Activated T-cell treated with anti-CD3 and anti-CD28 coated beads for 24 hours (primary cell): ENCODE results near the gene SASH1.
"Not testable (repeated sequence)": the region's sequence is repeated elsewhere in the genome, so short reads cannot be mapped to it uniquely, and the experiment has no call there.

Experiments
- DNase-seq: peaks from one replicate; pipeline ENCODE4 v3.0.0-alpha.2; 2020; ENCODE audit warnings: low read depth

The SASH1 gene

DNA sequence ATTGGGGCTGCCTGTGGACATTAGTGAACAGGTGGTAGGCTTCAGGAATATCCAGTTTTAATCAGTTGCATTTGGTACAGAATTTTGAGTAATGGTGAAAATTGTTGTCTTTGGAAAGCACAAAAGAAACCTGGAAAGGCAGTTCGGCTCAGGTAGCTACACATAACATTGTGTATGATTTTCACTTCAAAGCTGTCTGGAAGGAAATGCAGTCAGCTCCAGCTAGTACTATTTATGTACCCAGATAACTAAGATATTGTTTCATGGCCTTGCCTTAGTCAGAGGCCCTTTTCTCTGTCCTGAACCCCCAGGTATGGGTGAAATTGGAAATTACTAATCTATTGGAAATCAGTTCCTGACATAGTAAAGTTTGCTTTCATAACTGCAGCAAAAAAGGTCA, 208.6 kb downstream of the SASH1 start:
- DNase-seq, result no peak

DNA sequence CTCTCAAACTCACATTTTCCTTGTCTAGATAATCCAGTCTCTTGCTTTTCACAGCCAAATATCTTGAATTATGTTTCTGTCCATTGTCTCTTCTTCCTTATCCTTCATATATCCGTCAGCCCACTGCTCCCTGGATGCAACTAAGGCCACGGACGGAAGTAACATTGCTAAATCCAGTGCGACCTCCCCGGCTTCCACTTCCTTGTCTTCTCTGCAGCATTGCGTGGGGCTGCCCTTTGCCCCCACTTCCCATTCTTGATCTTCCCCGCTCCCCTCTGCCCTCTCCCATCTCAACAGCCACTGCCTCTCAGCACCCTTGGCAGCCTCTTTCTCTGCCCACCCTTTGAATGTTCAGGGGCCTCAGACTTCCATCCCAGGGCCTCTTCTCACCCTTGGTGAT, 213.8 kb downstream of the SASH1 start:
- no peak for DNase-seq

DNA sequence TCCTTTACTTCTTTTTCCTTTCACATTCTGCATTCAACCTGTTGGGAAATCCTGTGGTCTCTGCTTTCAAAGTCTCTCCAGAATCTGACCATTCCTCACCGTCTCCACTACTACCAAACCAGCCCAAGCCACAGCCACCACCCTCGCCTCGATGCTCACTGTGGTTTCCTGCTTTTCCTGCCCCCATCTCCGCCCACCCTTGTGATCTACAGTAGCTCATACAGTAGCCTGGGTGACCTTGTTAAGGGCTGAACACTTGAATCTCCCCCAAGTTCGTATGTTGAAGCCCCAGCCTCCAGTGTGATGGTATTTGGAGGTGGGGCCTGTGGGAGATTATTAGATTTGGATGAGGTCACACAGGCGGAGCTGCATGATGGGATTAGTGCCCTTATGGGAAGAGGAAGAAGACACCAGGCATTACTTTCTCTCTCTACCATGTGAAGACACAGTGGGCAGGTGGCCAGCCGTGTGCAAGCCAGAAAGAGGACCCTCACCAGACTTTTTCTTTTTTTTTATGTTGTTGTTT, 215.2 kb downstream of the SASH1 start:
- no peak for DNase-seq

DNA sequence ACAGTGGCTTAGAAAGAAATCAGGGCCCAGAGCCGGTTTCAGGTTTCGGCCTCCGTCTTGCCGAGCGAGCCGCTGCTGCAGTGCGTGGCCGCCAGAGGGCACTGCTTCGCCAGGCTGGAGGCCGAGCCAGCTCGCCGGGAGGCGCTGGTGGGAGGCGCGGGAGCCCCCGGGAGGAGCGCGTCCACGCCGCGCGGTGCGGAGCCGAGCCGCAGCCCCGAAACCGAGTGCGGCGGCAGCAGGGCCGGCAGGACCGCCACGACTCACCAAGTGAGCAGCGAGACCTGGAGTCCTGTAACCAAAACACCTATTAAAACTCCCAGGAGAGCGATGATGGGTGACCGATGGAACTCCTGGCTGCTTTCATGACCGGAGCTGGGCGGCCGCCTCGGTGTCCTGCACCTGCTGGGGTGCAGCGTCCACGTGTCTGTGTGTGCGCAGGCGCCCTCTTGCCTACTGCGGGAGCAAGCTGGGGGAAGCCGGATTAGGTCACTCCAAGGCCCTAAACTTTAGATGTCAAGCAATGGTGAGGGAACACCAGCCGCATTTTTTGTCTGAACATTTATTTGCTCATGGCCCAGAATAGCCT, 217.3 kb downstream of the SASH1 start:
- peak; percentile 62 for DNase-seq

DNA sequence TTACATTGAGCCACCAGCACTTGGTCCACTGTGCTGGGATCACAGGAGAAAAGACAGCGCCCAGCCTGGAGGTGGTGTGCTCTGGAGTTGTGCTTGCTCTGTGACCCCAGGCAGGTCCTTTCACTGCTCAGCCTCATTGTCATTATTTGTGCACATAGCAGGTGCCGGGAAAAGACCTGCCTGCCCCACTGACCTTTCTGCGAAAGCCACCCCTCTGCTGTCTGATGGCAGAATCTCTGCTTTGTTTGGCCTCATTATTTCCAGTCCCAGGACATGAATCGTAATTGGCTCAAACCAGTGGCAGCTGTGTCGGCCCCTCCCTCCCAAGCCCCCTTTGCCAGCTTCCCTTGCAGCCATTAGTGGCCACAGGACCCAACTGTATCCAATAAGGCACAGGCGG, 219.0 kb downstream of the SASH1 start:
- no peak for DNase-seq

DNA sequence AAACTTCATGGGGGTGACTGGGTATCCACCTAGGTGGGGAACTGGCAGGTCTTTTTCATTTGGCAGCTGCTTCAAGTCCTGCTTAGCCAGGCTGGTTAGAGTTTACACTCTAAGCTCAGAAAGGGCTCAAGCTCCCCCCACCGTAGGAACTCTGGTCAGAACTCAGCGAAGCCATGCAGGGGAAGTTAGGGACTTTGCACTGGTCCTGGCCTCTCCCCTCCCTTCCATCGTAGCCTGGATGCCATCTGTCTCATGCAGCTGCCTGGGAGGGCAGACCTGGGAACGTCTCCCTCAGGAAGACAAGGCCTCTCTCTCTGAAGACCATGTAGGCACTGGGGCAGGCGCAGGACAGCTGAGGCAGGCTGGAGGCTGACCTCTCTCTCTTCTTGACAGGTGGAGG, 220.4 kb downstream of the SASH1 start:
- DNase-seq, result no peak

DNA sequence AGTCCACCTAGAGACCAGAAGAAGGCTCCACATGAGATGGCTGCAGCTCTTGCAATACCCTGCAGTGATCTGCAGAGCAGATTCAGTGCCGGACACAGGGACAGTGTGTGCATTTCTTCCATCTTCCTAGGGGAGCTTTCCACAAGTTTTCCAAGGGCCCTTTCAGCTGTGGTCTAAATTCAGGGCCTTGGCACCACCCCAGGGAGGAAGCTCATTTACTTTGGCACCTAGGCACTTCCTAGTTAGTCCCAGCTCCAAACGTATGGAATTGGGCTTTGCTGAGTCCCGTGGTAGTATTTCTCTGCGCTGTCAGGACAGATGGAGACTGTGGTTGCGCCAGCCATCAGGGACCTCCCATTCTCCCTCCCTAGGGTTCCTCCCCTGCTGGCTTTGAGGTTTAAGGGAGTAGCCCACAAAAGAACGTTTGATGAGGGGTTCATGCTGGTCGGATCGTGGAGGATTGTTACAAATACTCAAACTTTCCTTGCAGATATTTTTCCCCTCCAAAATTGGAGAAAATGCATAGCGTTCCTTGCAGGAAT, 221.9 kb downstream of the SASH1 start:
- DNase-seq, result no peak

DNA sequence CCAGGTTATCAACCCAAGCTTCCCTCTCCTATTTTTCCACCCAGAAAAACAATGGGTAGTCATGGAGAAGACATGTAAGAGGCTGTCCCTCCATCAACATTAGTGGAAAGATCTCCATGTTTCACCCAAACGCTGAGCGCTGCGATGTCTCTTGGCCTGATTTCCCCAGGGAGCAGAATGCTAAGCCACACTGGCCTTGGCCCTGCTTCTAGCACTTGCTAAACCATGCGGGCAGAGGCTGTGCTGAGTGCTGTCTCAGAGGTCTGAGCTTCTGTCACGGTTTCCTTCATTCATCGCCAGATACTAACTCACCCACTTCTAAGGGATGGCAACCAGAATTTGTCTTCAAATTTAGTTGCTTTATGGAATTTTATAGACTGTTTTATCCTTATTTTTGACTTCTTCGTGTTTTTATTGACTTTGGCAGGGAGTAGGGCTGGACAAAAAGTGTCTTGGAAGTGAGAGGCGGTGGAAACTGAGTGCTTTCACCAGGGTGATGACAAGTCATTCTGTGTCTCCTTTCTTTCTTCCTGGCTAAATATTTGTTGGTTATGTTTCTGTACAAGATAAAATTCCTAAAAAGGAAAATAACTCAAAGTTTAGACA, 222.8 kb downstream of the SASH1 start:
- no peak for DNase-seq

DNA sequence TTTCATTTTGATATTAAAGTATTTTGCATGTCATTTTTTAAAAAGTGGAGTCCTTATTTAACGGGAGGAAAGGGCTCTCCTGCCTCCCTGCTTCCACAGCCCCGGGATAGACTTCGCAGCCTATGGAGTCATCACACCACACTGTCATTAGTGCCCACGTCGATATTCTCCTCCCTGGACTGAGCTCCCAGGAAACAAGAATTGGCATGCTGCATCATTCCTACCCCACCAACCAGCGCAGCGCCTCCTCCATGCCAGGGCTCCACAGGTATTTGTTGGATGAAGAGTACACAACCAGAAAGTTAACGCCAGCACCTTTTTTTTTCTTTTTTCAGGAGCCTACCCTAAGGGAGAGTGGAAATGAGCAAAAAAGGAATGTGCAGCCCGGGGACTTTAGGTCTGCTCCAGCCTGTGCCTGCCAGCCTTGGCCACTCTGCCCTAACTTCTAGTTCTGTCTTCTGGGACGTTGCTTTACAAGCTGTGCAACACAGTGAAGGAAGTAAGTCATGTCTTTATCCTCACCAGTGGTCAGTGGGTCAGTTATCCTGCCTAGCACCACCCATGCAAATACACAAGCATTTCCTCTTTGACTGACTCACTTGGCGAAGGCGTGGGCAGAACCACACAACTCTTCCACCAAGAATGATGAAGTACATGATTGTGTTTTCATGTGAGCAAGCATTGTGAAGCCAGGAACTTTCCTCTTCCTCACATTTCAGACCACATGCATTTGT, 223.5 kb downstream of the SASH1 start:
- no peak for DNase-seq

DNA sequence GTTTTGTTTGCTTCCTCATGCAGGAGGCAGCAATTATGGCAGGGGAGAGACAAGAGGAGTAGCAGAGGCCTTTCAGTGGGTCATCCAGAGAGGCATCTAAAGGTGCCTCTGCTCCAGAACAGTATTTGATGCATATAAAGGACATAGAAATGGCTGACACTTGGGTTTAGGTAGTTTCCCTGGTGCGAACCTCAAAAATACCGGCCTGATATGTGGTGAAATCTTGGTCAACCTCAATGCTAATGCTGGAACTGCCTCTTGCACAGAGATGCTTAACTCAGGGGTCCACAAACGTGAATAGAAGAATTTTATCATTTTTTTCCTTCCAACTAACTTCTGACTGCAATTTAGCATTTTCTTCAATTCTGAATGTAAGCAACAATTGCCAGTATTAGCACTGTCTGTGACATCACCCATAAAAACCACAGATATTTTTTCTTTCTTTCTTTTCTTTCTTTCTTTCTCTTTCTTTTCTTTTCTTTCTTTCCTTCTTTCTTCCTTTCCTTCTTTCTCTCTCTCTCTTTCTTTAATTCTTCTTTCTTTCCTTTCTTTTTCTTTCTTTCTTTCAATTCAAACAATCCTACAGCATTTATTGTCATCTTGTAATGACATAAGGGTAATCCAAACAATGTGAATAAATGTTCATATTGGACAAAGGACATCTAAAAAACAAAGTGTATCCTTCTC, 224.2 kb downstream of the SASH1 start:
- no peak for DNase-seq

DNA sequence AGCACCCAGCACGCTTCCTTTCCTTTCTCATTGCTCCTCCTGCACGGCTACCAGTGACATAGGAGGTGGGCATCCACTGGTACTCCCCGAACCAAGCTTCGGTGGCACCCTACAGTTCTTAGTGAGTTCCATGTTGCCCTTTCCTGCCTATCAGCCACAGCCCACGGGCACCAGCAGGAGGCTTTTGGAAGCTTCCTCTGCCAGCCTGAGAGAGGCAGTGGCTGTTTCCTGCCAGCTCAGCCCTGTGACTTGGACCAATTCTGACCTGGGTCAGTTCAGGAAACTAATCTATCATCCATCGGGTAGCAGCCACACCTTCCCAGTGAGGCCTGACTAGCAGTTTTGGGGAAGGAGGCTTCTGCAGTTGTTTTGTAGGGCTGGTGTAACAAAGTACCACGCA, 227.8 kb downstream of the SASH1 start:
- DNase-seq, result no peak

DNA sequence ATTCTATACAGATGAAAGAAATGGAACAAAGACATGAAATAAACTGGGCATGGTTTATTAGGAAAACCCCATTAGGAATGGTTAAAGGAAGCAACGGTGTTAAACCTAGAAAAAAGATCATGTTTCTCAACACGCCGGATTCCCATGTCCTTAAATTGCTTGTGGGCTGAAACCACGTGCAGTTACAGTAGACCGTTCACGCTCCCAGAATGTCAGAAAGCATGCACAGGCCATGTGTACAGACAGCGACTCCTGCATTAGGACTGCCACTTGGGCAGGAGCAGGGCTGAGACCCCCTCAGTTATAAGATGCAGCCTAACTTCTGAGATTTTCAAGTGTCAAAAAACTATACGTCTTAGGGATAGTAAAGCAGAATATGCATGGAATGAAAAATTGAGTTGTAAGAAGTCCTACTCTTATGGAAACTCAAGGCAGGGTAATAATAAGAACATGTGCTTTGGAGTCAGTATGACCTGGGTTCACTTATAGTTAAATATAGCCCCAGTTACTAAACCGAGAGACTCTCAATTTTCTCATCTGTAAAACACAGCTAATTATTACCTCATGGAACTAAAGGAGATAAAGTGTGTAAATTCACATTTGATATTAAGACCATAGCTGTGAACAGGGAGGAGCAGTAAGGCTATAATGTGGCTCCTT, 230.2 kb downstream of the SASH1 start:
- DNase-seq, result no peak

DNA sequence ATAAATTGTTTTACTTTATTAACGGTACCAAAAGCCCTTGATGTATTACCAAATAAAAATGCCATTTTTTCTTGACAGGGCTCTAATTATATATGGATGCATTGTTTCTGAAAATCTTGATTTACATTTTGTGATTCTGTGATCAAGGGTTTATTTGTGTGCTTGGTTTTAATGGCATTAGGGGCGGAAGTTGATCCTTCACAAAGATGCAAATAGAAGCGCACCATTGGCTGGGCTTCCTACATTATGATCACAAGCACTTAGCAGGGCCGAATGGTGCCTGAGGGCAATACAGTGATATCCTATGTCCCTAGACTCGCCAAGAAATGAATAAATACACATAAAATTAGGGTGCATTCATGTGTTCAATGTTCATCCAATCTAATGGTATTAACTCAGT, 231.3 kb downstream of the SASH1 start:
- no peak for DNase-seq

DNA sequence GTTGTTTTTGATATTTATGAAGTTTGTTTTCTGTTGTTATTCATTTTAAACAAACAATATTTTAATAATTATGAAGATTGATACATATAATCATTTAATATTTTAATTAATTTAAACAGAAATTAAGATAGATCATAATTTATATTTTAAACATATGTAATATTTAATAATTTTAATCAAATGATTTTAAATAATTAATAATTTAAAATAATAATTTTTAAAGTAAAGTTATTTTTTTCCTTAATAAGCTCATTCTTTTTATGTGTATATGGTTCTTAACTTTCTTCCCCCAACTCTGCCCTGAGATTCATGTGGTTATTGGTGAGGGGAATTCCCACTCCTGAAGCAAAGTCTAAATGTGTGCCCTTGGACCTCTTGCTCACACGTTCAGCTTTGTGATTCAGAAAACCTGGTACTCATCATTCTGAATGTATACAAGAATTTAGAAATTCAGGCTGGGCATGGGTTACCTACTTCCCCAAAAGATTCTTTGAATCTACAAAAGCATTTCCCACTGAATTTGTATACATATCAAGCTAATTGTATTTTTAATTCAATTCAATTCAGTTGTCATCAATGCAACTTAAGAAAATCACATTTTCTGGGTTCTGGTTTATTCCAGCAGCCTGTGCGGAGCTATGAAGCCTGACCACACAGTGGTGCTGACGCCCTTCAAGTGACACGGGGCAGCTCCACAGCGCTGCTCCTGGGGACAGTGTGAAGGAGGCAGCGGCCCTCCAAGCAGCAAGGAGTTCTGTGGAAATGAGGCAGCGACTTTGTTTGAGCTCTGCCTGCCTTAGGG, 235.2 kb downstream of the SASH1 start:
- DNase-seq, result peak; percentile 14

DNA sequence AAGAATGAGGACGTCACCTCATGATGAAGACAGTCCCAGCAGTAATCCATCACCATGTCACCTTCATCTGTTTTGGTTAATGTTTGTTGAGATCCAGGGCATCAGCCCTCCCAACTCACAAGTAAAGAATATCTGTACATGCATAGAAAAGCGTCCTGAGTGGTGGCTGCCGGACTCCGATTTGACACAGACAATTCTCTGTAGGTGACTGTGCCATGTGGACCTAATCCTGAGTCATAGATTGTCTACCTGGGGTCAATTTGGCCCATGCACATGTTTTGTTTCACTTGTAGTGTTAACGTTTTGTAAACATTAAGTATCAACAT, 235.8 kb downstream of the SASH1 start:
- DNase-seq, result no peak

DNA sequence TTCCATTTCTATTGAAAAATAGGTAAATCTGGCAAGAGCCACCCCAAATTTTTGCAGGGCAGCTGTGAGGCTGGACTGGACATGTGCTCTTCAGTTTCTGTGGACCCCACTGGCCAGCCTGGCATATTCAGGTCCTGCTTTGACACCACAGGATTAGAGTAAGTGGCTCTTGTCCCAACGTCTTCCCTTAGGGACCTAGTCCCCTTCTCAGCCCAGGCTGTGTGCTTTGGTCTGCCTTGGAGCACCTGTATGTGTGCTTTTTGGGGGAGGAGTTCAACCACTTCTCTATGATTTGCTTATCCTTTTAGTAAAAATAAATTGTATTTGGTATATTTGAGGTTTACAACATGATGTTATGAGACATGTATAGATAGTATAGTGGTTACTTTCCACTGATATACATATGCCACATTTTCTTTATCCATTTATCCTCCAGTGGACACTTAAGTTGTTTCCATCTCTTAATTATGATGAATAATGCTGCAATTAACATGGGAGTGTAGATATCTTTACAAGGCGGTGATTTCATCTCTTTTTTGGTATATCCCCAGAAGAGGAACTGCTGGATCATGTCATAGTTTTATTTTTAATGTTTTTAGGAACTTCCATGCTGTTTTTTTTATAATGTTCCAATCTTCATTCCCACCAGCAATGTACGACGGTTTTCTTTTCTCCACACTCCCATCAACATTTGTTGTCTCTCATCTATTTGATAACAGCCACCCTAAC, 236.4 kb downstream of the SASH1 start:
- DNase-seq, result no peak

DNA sequence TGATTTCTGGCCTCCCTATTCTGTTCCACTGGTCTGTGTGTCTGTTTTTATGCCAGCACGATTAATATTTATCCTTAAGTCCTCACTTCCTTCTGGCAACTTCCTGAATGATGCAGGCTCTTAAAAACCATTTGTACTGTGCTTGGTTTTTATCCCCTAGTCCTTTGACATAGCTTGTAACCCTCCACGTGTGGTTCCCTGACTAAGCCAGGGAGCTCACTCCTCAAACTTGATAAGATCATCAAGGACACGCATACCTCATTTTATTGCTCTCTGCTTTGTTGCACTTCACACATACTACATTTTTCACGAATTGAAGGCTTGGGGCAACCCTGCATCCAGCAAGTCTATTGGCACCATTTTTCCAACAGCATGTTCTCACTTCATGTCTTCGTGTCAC, 237.8 kb downstream of the SASH1 start:
- no peak for DNase-seq

DNA sequence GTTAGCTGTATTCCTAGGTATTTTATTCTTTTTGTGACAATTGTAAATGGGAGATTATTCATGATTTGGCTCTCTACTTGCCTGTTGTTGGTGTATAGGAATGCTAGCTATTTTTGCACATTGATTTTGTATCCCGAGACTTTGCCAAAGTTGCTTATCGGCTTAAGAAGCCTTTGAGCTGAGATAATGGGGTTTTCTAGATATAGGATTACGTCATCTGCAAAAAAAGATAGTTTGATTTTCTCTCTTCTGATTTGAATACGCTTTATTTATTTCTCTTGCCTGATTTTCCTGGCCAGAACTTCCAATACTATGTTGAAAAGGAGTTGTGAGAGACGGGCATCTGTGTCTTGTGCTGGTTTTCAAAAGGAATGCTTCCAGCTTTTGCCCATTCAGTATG, 241.0 kb downstream of the SASH1 start:
- no peak for DNase-seq

DNA sequence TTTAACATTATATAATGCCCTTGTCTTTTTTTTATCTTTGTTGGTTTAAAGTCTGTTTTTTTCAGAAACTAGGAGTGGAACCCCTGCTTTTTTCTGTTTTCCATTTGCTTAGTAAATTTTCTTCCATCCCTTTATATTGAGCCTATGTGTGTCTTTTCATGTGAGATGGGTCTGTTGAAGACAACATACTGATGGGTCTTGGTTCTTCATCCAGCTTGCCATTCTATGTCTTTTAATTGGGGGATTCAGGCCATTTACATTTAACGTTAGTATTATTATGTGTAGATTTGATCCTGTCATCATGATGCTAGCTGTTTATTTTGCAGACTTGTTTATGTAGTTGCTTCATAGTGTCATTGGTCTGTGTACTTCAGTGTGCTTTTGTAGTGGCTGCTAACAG, 243.0 kb downstream of the SASH1 start:
- not testable (repeated sequence) for DNase-seq

DNA sequence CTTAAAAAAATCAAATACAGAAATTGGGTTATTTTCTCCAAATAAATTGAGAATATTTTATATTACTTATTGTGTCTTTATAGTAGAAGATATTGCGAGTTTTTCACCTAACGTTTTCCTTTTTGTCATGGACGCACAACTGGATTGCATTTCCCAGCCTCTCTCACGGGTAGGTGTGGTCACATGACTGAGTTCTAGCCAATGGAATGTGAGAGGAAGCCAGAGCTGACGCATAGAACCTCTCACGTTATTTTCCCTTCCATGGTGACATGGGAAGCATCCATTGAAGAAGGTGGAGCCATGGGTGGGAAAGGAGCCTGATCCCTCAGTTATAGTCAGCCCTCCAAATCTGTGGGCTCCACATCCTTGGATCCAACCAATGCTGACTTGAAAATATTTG, 248.2 kb downstream of the SASH1 start:
- DNase-seq, result no peak

DNA sequence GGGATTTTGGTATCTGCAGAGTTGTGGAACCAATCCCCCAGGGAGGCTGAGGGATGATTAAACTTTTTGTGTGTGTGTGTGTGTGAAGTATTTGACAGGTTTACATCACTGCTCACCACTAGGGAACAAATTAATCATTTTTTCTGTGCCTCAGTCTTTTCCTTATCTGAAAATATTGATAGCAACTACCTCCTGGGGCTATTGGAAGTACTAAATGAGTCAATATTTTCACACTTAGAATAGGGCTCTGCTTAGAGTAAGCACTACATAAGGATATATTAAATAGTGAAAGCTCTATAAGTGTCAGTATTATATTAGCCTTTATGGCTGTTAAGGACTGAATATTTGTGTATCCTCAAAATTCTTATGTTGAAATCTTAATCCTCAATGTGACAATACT, 249.0 kb downstream of the SASH1 start:
- no peak for DNase-seq
